GM23338 (cell line): ENCODE results near the gene KRT16. TPM values are rescaled to one million over a fixed set of nuclear protein-coding genes. Genes with fewer than 3 reads are reported as not detected.

Experiments
- ATAC-seq: fragments of 200-7000 bp; cut with Tn5 transposase; 3 replicates; pipeline ENCODE4 v1.9.1; 2020
- DNase-seq: peaks from one replicate; pipeline ENCODE4 v3.0.0-alpha.2; 2015; ENCODE audit warnings: low spot score
- H2AFZ ChIP-seq: fragments of 200-600 bp; sonication (generic); 2 replicates; pipeline ENCODE4 v1.8.0; 2016; ENCODE audit warnings: antibody characterized with exemption, mild to moderate bottlenecking, moderate library complexity
- H3F3A ChIP-seq: fragments of 200-600 bp; sonication (generic); replicated peaks from 2 replicates; pipeline ENCODE4 v1.8.0; 2017; ENCODE audit warnings: antibody characterized with exemption, mixed run types, low read depth
- H3K27ac ChIP-seq: fragments of 200-600 bp; sonication (generic); 2 replicates; pipeline ENCODE4 v1.6.1; 2016; ENCODE audit warnings: low read depth
- H3K27me3 ChIP-seq: fragments of 200-600 bp; sonication (generic); 2 replicates; pipeline ENCODE4 v1.8.0; 2016; ENCODE audit warnings: mild to moderate bottlenecking, mixed run types, moderate library complexity; ENCODE audit not compliant: insufficient read depth
- H3K36me3 ChIP-seq: fragments of 200-600 bp; sonication (generic); 2 replicates; pipeline ENCODE4 v1.8.0; 2016; ENCODE audit warnings: mild to moderate bottlenecking; ENCODE audit not compliant: insufficient read depth
- H3K4me1 ChIP-seq: fragments of 200-600 bp; sonication (generic); 2 replicates; pipeline ENCODE4 v1.8.0; 2016; ENCODE audit warnings: mild to moderate bottlenecking, moderate library complexity; ENCODE audit not compliant: insufficient read depth
- H3K4me2 ChIP-seq: fragments of 200-600 bp; sonication (generic); 2 replicates; pipeline ENCODE4 v1.7.1; 2017; ENCODE audit warnings: mixed run types
- H3K4me3 ChIP-seq: fragments of 200-600 bp; sonication (generic); 2 replicates; pipeline ENCODE4 v1.6.1; 2016; ENCODE audit warnings: mixed run types
- H3K79me2 ChIP-seq: fragments of 200-600 bp; sonication (generic); replicated peaks from 2 replicates; pipeline ENCODE4 v1.8.0; 2017; ENCODE audit warnings: mild to moderate bottlenecking; ENCODE audit not compliant: insufficient read depth
- H3K9me2 ChIP-seq: fragments of 200-600 bp; sonication (generic); 2 replicates; pipeline ENCODE4 v1.8.0; 2017; ENCODE audit not compliant: insufficient read depth
- H4K20me1 ChIP-seq: fragments of 200-600 bp; sonication (generic); replicated peaks from 2 replicates; pipeline ENCODE4 v1.8.0; 2017; ENCODE audit warnings: mild to moderate bottlenecking; ENCODE audit not compliant: insufficient read depth
- H3K27ac Mint-ChIP-seq: 2 replicates; pipeline ENCODE4 v1.8.0; 2020; ENCODE audit warnings: inconsistent platforms, mild to moderate bottlenecking, moderate library complexity, mixed read lengths
- H3K27me3 Mint-ChIP-seq: 3 replicates; pipeline ENCODE4 v1.8.0; 2022; ENCODE audit warnings: low read depth, mild to moderate bottlenecking, moderate library complexity, mixed read lengths, inconsistent platforms; ENCODE audit not compliant: insufficient read depth, poor library complexity
- H3K36me3 Mint-ChIP-seq: 3 replicates; pipeline ENCODE4 v1.8.0; 2021; ENCODE audit warnings: low read depth, mild to moderate bottlenecking, inconsistent platforms, moderate library complexity, mixed read lengths
- H3K4me1 Mint-ChIP-seq: 3 replicates; pipeline ENCODE4 v1.8.0; 2020; ENCODE audit warnings: mild to moderate bottlenecking, inconsistent platforms, mixed read lengths
- H3K4me3 Mint-ChIP-seq: 3 replicates; pipeline ENCODE4 v1.8.0; 2021; ENCODE audit warnings: moderate library complexity, mild to moderate bottlenecking, inconsistent platforms, mixed read lengths
- H3K9me3 Mint-ChIP-seq: 3 replicates; pipeline ENCODE4 v1.8.0; 2020; ENCODE audit warnings: moderate library complexity, mild to moderate bottlenecking, inconsistent platforms, mixed read lengths
- CREB1 ChIP-seq: fragments of 250-450 bp; sonication (Bioruptor Pico); IDR thresholded peaks from 2 replicates; pipeline ENCODE4 v1.5.0; 2020; ENCODE audit warnings: low read depth, mild to moderate bottlenecking, moderate library complexity
- ETS1 ChIP-seq: IDR thresholded peaks from 2 replicates; pipeline ENCODE4 v1.6.1; 2016; ENCODE audit warnings: antibody characterized with exemption
- EZH2phosphoT487 ChIP-seq: fragments of 200-600 bp; sonication (generic); IDR thresholded peaks from one replicate; pipeline ENCODE4 v1.8.1; 2018; ENCODE audit warnings: antibody characterized with exemption; ENCODE audit not compliant: unreplicated experiment
- JUNB ChIP-seq: IDR thresholded peaks from one replicate; pipeline ENCODE4 v1.6.1; 2016; ENCODE audit warnings: antibody characterized with exemption; ENCODE audit not compliant: unreplicated experiment
- POLR2AphosphoS5 ChIP-seq: IDR thresholded peaks from 2 replicates; pipeline ENCODE4 v1.6.1; 2016; ENCODE audit warnings: antibody characterized with exemption, low read depth
- STAT1 ChIP-seq: IDR thresholded peaks from one replicate; pipeline ENCODE4 v1.6.1; 2016; ENCODE audit warnings: antibody characterized with exemption; ENCODE audit not compliant: unreplicated experiment
- ZNF114 ChIP-seq: fragments of 250-450 bp; sonication (Bioruptor Pico); IDR thresholded peaks from 2 replicates; pipeline ENCODE4 v1.5.0; 2020; ENCODE audit warnings: mild to moderate bottlenecking, moderate library complexity
- ZNF331 ChIP-seq: fragments of 250-450 bp; sonication (Bioruptor Pico); IDR thresholded peaks from 2 replicates; pipeline ENCODE4 v1.5.0; 2020; ENCODE audit warnings: low read depth, mild to moderate bottlenecking, moderate library complexity
- polyA plus RNA-seq: library from polyadenylated mRNA; unstranded; fragments of >200 nt; fragmentation: Nextera tagmentation; extraction: Ambion mirVana; gene quantifications from 2 replicates; pipeline ENCODE4 v1.2.1, GENCODE V29; 2016
- total RNA-seq: library from RNA; depleted of rRNA; stranded (reverse); fragments of >200 nt; shearing (Covaris generic); gene quantifications from 2 replicates; pipeline ENCODE4 v1.2.3, GENCODE V29; 2014
- TF ChIP-seq, protein P1 (sequence below), 2 experiments: fragments of 200-600 bp in 1 of 2; sonication (generic) in 1 of 2; conservative IDR thresholded peaks; 2 replicates each; pipeline versions ENCODE4 v1.5.1 to v1.6.1; 2016 to 2017; ENCODE audit warnings: antibody characterized with exemption in 2 of 2, low read depth in 2 of 2, mild to moderate bottlenecking in 2 of 2, moderate library complexity in 1 of 2

The KRT16 gene
- total and polyA plus RNA-seq, 2 experiments from 2014 or later = not detected

GRCh38 chr17:41654678-41655607, 42.4 kb upstream of the KRT16 start:
- Histone ChIP-seq H4K20me1 (no peaks in the 10 kb centered on the region), H2AFZ (peak overlapping the region; percentile 90), H3K4me2 (no peak overlapping the region), H3K4me3 (no peak overlapping the region), H3K36me3 (no peaks in the 10 kb centered on the region), H3K27ac (no peak overlapping the region), H3K4me1 (peaks cover 5% of the 10 kb centered on the region), H3K9me2 (no peaks in the 10 kb centered on the region), H3K79me2 (no peaks in the 10 kb centered on the region), H3K27me3 (no peaks in the 10 kb centered on the region), H3F3A (no peaks in the 10 kb centered on the region)
- Mint-ChIP-seq H3K36me3 (no peaks in the 10 kb centered on the region), H3K27me3 (peaks cover 9% of the 10 kb centered on the region), H3K27ac (no peak overlapping the region; the same call in 1 of the 2 replicates), H3K4me1 (peaks cover 18% of the 10 kb centered on the region), H3K4me3 (no peak overlapping the region), H3K9me3 (no peaks in the 10 kb centered on the region)
- ATAC-seq (peak; percentile 15), DNase-seq (no peak)
- TF ChIP-seq JUNB (no peak), POLR2AphosphoS5 (no peak)

DNA sequence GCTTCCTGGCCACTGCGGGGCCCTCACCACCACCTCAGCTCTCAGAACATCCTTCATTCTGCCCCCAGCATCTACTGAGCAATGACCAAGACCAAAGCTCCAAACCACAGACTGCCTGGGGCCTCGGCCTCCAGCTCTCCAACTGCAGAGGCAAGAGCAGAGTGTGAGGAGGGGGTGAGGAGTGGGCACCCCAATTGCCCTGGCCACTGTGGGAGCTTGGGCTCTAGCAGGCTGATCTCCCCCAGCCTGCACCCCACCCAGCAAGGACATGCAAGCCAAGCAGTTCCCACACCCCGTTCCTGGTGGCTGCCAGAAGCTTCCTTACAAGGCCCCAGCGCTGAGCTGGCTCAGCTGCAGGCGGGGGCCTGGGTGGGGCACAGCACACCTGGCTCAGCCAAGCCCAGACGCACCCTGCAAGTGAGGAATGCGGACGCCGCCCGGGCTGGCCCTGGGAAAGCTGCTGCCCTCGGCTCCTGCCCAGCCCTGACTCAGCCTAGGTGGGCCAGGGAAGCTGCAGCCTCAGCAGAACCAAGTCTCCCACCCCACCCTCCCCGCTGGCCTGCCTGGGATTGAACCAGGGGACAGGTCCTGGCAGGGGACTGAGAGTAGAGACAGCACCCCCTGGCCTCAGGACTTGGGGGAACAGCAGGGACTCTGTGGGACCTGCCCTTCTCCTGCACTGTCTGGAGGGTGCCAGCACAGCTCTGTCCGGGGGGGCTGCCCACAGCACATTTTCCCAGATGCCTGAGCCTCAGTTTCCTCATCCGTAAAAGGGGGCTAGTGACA, 41.5 kb upstream of the KRT16 start:
- DNase-seq = peak; percentile 45

DNA sequence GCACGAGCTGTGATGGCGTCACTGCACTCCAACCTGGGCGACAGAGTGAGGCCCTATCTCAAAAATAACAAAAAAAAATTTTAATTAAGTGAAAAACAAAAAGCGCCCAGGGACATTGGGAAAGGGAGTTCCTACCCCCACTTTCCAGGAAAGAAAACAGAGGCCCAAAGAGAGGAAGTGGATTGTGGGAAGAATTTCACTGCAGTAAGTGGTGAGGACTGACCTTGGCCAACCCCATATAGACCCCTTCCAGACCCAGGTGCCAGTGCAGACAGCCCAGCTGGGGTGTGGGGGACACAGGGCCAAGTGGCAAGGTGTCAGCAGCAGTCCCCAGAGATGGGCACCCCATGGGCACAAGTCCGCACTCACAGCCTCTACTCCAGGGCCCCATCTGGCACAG, 40.9 kb upstream of the KRT16 start:
- Histone ChIP-seq H3K79me2 (no peaks in the 10 kb centered on the region), H3K36me3 (no peaks in the 10 kb centered on the region), H3K4me1 (peaks cover 5% of the 10 kb centered on the region), H2AFZ (no peak overlapping the region), H3K4me3 (no peak overlapping the region), H3K27me3 (no peaks in the 10 kb centered on the region), H3K9me2 (no peaks in the 10 kb centered on the region), H3F3A (no peaks in the 10 kb centered on the region), H3K27ac (no peak overlapping the region), H4K20me1 (no peaks in the 10 kb centered on the region), H3K4me2 (no peak overlapping the region)
- Mint-ChIP-seq H3K9me3 (no peaks in the 10 kb centered on the region), H3K4me1 (peaks cover 10% of the 10 kb centered on the region), H3K4me3 (no peak overlapping the region), H3K27ac (no peak overlapping the region), H3K27me3 (peaks cover 8% of the 10 kb centered on the region), H3K36me3 (no peaks in the 10 kb centered on the region)
- no peak for DNase-seq
- no peak for ATAC-seq
- TF ChIP-seq ETS1 (no peak), ZNF331 (CRISPR knock-in tag) (no peak), ZNF114 (CRISPR knock-in tag) (no peak), CREB1 (CRISPR knock-in tag) (no peak), STAT1 (no peak)
- TF ChIP-seq, protein P1, sequence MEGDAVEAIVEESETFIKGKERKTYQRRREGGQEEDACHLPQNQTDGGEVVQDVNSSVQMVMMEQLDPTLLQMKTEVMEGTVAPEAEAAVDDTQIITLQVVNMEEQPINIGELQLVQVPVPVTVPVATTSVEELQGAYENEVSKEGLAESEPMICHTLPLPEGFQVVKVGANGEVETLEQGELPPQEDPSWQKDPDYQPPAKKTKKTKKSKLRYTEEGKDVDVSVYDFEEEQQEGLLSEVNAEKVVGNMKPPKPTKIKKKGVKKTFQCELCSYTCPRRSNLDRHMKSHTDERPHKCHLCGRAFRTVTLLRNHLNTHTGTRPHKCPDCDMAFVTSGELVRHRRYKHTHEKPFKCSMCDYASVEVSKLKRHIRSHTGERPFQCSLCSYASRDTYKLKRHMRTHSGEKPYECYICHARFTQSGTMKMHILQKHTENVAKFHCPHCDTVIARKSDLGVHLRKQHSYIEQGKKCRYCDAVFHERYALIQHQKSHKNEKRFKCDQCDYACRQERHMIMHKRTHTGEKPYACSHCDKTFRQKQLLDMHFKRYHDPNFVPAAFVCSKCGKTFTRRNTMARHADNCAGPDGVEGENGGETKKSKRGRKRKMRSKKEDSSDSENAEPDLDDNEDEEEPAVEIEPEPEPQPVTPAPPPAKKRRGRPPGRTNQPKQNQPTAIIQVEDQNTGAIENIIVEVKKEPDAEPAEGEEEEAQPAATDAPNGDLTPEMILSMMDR (conservative IDR thresholded peaks at IDR 0.05; ENCODE audit: low read depth in 2 of 2) = no peak

More for the DNA sequence above, 41.5 kb upstream of the KRT16 start:
- H3K4me2 ChIP-seq = no peak overlapping the region
- ATAC-seq = peak; percentile 11; the same call in 2 of the 3 replicates
- Mint-ChIP-seq H3K27me3 (peaks cover 9% of the 10 kb centered on the region), H3K36me3 (no peaks in the 10 kb centered on the region), H3K4me1 (peaks cover 10% of the 10 kb centered on the region), H3K27ac (no peak overlapping the region), H3K9me3 (no peaks in the 10 kb centered on the region), H3K4me3 (no peak overlapping the region)
- no peaks in the 10 kb centered on the region for H3K9me2 ChIP-seq
- H3K79me2 ChIP-seq = no peaks in the 10 kb centered on the region
- no peak for TF ChIP-seq EZH2phosphoT487
- H2AFZ ChIP-seq = no peak overlapping the region
- no peaks in the 10 kb centered on the region for H4K20me1 ChIP-seq
- H3K4me3 ChIP-seq = no peak overlapping the region
- H3F3A ChIP-seq = no peaks in the 10 kb centered on the region
- H3K36me3 ChIP-seq = no peaks in the 10 kb centered on the region
- no peaks in the 10 kb centered on the region for H3K27me3 ChIP-seq
- H3K27ac ChIP-seq = no peak overlapping the region
- H3K4me1 ChIP-seq = peaks cover 5% of the 10 kb centered on the region
